HUES6 (cell line): Measurements from ENCODE around the gene ZFP36.

Source experiments
- H3K27ac ChIP-seq: 2 replicates; pipeline ENCODE4 v1.7.0; 2013; ENCODE audit warnings: low read depth, mild to moderate bottlenecking, low read length, inconsistent platforms
- H3K27me3 ChIP-seq: 2 replicates; pipeline ENCODE4 v1.6.1; 2013; ENCODE audit warnings: low read length; ENCODE audit not compliant: control insufficient read depth, insufficient read depth
- H3K36me3 ChIP-seq: 2 replicates; pipeline ENCODE4 v1.6.1; 2013; ENCODE audit warnings: low read length; ENCODE audit not compliant: control insufficient read depth, insufficient read depth
- H3K4me1 ChIP-seq: 2 replicates; pipeline ENCODE4 v1.6.1; 2013; ENCODE audit warnings: low read length; ENCODE audit not compliant: control insufficient read depth, insufficient read depth
- H3K4me3 ChIP-seq: 2 replicates; pipeline ENCODE4 v1.5.1; 2013; ENCODE audit warnings: low read depth, low read length
- H3K9ac ChIP-seq: one replicate; pipeline ENCODE4 v1.6.1; 2013; ENCODE audit warnings: mild to moderate bottlenecking, low read length
- H3K9me3 ChIP-seq: 2 replicates; pipeline ENCODE4 v1.6.1; 2013; ENCODE audit warnings: low read depth, low read length; ENCODE audit not compliant: control insufficient read depth, insufficient read depth

Gene ZFP36

DNA sequence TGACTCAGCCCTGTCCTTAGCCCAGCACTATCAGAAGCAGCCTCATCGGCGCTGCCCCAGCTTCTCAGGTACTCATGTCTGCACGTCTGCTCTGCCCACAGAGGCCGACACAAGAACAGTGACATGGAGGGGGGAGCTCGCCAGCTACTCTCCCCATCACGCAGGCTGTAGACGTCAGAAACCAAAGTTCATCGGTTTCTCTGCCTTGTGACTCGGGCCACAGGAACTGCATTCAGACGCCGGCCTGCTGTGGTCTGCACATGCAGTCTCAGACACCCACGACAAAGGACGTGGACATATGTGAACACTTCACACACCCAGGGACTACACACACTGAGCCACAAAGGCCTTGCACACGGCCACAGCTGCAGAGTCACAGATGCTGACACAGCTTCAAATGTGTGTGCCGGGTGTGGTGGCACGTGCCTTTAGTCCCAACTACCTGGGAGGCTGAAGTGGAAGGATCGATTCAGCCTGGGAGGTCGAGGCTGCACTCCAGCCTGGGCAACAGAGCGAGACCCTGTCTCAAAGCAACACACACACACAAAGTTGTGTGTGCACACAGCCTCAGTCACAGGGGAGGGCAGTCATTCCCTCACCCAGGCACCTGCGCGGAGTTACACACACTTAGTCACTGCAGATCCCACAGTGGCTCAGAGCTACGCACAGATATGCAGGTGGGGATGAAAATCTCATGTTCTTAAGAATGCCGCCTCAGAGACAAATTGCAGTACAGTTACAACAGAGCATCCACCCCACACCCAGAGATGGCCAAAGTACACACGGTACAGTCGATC, 4.9 kb upstream of the ZFP36 start:
- Histone ChIP-seq H3K27ac (peak overlapping the region; percentile 97; the same call in 1 of the 2 replicates), H3K27me3 (no peaks in the 10 kb centered on the region), H3K9ac (peak overlapping the region; percentile 94), H3K36me3 (peaks cover 11% of the 10 kb centered on the region), H3K4me3 (peak overlapping the region; percentile 65), H3K4me1 (peaks cover 48% of the 10 kb centered on the region), H3K9me3 (no peaks in the 10 kb centered on the region)

DNA sequence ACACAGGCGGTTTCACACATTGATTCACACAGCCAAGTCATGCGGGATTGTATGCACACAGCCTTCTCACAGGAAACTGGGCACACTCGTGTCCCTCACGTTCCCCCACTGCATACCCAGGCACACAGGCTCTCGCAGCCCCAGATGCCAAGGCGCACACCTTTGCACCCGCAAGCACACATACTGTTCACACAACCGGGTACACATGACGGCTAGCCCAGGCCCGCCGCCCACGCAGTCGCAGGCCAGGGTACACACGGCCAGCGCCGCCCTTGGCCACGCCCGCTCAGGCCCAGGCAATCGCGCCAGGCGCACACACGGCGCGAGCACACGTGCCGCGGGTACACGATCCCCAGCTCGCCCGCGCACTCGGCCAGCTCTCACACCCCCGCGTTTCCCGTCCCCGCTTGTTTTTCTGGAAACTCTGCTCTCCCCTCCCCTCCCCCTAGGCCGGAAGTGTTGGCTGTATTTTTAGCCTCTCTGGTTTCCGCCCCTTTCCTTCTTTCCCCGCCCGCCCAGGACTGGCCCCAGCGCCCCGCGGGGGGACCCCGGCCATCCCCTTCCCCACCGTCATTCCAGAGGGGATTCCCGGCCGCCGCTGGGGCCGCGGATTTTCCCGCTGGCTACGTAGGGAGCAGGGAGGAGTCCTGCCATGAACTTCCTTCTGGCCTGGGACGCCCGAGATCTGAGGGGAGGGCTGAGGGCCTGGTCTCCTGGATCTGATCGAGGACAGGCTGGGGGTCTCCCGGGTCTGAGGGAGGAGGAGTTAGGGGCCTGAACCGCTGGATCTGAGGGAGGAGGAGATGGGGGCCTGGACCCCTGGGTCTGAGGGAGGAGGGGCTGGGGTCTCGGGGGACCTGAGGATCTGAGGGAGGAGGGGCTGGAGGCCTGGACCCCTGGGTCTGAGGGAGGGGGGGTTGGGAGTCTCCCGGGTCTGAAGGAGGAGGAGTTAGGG, 4.0 kb upstream of the ZFP36 start:
- Histone ChIP-seq H3K36me3 (peaks cover 6% of the 10 kb centered on the region; the same call in 1 of the 2 replicates), H3K4me1 (peaks cover 48% of the 10 kb centered on the region), H3K4me3 (peak overlapping the region; percentile 65), H3K9ac (peak overlapping the region; percentile 94), H3K9me3 (no peaks in the 10 kb centered on the region), H3K27ac (peak overlapping the region; percentile 97), H3K27me3 (no peaks in the 10 kb centered on the region)

- Histone ChIP-seq H3K9me3 (no peaks in the 10 kb centered on the region), H3K27ac (peak overlapping the region; percentile 97), H3K27me3 (no peaks in the 10 kb centered on the region), H3K4me1 (peaks cover 48% of the 10 kb centered on the region), H3K4me3 (peak overlapping the region; percentile 65), H3K36me3 (peaks cover 4% of the 10 kb centered on the region; the same call in 1 of the 2 replicates), H3K9ac (peak overlapping the region; percentile 94)
Measured at GRCh38 chr19:39403331-39404312, 3.0 kb upstream of the ZFP36 start.

DNA sequence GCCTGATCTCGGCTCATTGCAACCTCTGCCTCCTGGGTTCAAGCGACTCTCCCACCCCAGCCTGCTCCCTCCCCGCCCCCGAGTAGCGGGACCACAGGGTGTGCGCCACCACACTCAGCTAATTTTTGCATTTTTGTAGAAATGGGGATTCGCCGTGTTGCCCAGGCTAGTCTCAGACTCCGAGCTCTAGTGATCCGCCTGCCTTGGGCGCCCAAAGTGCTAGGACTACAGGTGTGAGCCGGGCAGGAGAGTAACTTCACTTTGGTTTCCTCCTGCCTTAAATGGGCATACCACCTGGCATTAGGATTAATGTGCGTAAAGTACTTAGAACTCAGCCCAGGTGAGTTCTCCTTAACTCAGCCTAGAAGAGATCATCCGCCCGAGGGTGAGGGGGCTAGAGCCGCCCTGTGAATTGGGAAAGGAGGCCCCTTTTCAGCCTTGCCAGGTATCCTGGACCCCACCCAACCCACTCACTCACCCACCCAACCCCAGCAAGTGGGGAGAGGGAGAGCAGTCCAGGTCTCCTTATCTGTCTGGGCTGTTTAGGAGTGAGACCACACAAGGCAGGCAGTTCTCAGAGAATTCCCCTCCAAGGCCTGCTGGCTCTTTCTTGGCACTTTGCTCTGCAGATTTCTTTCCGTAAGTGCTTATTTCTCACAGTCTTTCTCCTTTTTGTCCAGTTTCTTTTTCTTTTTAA, 1.2 kb upstream of the ZFP36 start:
- Histone ChIP-seq H3K36me3 (no peaks in the 10 kb centered on the region), H3K4me1 (peaks cover 52% of the 10 kb centered on the region), H3K27ac (no peak overlapping the region), H3K9me3 (no peaks in the 10 kb centered on the region), H3K27me3 (no peaks in the 10 kb centered on the region), H3K9ac (no peak overlapping the region), H3K4me3 (no peak overlapping the region)

- Histone ChIP-seq H3K27me3 (no peaks in the 10 kb centered on the region), H3K36me3 (no peaks in the 10 kb centered on the region), H3K4me1 (peaks cover 56% of the 10 kb centered on the region), H3K9me3 (no peaks in the 10 kb centered on the region), H3K4me3 (peak overlapping the region; percentile 93), H3K9ac (peak overlapping the region; percentile 49), H3K27ac (0 out of 2 replicates have a peak overlapping the region, but pooled peaks have one; percentile 18)
Measured at GRCh38 chr19:39405958-39406655, 540 bp upstream of the ZFP36 start.

- no peaks in the 10 kb centered on the region for H3K27me3 ChIP-seq
- H3K4me1 ChIP-seq: peaks cover 50% of the 10 kb centered on the region
- H3K9me3 ChIP-seq: no peaks in the 10 kb centered on the region
- H3K36me3 ChIP-seq: no peaks in the 10 kb centered on the region
- H3K4me3 ChIP-seq: peak overlapping the region; percentile 93
- peak overlapping the region; percentile 2; the same call in 1 of the 2 replicates for H3K27ac ChIP-seq
- peak overlapping the region; percentile 88 for H3K9ac ChIP-seq
Measured at GRCh38 chr19:39407410-39407659, 688 bp downstream of the ZFP36 start.

DNA sequence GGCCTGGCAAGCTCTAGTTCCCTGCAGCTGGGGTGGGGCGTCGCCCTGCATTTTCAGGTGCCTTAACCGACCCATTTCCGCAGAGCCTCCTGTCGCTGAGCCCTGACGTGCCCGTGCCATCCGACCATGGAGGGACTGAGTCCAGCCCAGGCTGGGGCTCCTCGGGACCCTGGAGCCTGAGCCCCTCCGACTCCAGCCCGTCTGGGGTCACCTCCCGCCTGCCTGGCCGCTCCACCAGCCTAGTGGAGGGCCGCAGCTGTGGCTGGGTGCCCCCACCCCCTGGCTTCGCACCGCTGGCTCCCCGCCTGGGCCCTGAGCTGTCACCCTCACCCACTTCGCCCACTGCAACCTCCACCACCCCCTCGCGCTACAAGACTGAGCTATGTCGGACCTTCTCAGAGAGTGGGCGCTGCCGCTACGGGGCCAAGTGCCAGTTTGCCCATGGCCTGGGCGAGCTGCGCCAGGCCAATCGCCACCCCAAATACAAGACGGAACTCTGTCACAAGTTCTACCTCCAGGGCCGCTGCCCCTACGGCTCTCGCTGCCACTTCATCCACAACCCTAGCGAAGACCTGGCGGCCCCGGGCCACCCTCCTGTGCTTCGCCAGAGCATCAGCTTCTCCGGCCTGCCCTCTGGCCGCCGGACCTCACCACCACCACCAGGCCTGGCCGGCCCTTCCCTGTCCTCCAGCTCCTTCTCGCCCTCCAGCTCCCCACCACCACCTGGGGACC, 1.2 kb downstream of the ZFP36 start:
- peaks cover 48% of the 10 kb centered on the region for H3K4me1 ChIP-seq

GRCh38 chr19:39408392-39409207, 2.0 kb downstream of the ZFP36 start:
- Histone ChIP-seq H3K4me1 (peaks cover 48% of the 10 kb centered on the region), H3K27me3 (no peaks in the 10 kb centered on the region), H3K27ac (no peak overlapping the region), H3K36me3 (no peaks in the 10 kb centered on the region), H3K9me3 (no peaks in the 10 kb centered on the region), H3K9ac (peak overlapping the region; percentile 88), H3K4me3 (peak overlapping the region; percentile 93)

More for the DNA sequence above, 1.2 kb downstream of the ZFP36 start:
- H3K9ac ChIP-seq: peak overlapping the region; percentile 88
- no peaks in the 10 kb centered on the region for H3K27me3 ChIP-seq
- no peaks in the 10 kb centered on the region for H3K36me3 ChIP-seq
- peak overlapping the region; percentile 2; the same call in 1 of the 2 replicates for H3K27ac ChIP-seq
- H3K4me3 ChIP-seq: peak overlapping the region; percentile 93
- H3K9me3 ChIP-seq: no peaks in the 10 kb centered on the region
